ENCODE data around the gene TMEM208. TPM values are rescaled to one million over a fixed set of nuclear protein-coding genes. Genes with fewer than 3 reads are reported as not detected.
A peak's percentile ranks its signal among the peaks of the same experiment; 100 is the strongest.

TMEM208 gene
- total RNA-seq, 4 donors from 2014 or later, result 28.0 to 47.6 (median 41.2) TPM

GRCh38 chr16:67249178-67250044 lies 22.5 kb downstream of the TMEM208 start:
- no peak for DNase-seq (ENCODE audit: low spot score in 2 of 2)
- Histone ChIP-seq H3K27me3 (peaks cover 0 to 9% of the 10 kb centered on the region in 2 donors), H3K4me3 (peak overlapping the region; percentile 22 to 67 (median 46)), H3K27ac (no peak overlapping the region), H3K9me3 (no peaks in the 10 kb centered on the region), H3K36me3 (no peaks in the 10 kb centered on the region), H3K4me1 (peaks cover 0 to 38% (median 27%) of the 10 kb centered on the region in 4 donors)
- 21 to 27% methylated on average over 15 to 17 of the region's 22 CpGs for WGBS, 2 donors
- TF ChIP-seq POLR2A (IDR thresholded peaks at IDR 0.05) (no peak), EP300 (IDR thresholded peaks at IDR 0.05) (no peak)
- TF ChIP-seq, protein P1, sequence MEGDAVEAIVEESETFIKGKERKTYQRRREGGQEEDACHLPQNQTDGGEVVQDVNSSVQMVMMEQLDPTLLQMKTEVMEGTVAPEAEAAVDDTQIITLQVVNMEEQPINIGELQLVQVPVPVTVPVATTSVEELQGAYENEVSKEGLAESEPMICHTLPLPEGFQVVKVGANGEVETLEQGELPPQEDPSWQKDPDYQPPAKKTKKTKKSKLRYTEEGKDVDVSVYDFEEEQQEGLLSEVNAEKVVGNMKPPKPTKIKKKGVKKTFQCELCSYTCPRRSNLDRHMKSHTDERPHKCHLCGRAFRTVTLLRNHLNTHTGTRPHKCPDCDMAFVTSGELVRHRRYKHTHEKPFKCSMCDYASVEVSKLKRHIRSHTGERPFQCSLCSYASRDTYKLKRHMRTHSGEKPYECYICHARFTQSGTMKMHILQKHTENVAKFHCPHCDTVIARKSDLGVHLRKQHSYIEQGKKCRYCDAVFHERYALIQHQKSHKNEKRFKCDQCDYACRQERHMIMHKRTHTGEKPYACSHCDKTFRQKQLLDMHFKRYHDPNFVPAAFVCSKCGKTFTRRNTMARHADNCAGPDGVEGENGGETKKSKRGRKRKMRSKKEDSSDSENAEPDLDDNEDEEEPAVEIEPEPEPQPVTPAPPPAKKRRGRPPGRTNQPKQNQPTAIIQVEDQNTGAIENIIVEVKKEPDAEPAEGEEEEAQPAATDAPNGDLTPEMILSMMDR (IDR thresholded peaks at IDR 0.05), result no peak

DNA sequence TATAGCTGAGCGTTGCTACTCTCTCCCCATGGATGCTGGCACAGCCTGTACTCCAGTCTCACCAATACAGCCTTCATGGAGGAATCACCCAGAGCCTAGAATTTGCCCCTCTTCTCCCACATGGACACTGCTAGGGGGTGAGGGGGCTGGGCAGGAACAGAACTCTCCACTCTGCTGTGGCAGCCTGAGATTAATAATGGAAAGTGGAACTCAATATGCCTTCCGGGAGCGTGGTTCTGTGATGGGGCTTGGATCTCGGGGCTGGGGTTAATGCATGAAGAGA lies 23.1 kb downstream of the TMEM208 start:
- Histone ChIP-seq H3K4me1 (peaks cover 0 to 32% (median 22%) of the 10 kb centered on the region in 4 donors), H3K27me3 (peaks cover 0 to 9% of the 10 kb centered on the region in 2 donors), H3K36me3 (no peaks in the 10 kb centered on the region), H3K4me3 (no peak overlapping the region), H3K9me3 (no peaks in the 10 kb centered on the region), H3K27ac (no peak overlapping the region)
- no peak for DNase-seq (ENCODE audit: low spot score in 2 of 2)
- TF ChIP-seq, protein P1 (IDR thresholded peaks at IDR 0.05), result no peak
- TF ChIP-seq POLR2A (IDR thresholded peaks at IDR 0.05) (no peak), EP300 (IDR thresholded peaks at IDR 0.05) (no peak)
- WGBS, 2 donors, result 69 to 72% methylated on average over 4 of the region's 4 CpGs

DNA sequence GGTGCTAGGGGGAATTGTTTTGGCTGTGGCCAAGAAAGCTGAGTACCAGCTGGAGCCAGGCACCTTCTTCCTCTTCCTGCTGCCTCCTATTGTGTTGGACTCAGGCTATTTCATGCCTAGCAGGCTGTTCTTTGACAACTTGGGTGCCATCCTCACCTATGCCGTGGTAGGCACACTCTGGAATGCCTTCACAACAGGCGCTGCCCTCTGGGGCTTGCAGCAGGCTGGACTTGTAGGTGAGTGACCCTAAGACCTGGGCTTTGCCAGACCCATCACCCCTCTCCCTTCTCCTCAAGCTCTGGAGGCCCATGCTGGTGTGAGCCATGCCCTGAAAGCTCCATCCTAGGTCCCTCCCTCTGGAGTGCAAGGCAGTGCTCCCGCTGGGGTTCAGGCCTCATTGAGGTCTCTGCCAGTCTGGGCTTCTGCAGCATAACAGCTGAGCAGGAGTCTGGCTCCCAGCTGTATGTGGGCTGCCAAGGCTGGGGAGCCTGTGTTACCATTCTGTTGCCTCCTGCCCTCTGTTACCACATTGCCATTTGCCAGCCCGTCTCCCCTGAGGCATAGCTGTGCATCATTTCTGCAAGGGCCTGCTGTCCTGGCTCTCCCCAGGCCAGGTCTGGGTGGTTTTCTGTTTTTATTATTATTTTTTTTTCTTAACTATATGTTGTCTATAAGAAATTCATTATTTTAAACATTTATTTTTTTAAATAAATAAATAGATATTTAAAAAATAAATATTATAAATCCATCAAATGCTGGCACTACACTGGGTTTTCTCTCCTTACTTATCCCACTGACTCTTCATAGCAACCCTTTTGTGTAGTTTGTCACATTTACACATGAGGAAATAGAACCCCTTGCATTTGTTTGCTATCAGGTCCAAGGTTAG lies 25.9 kb downstream of the TMEM208 start:
- 86 to 93% methylated on average over 4 of the region's 4 CpGs for WGBS, 2 donors
- H3K9me3 ChIP-seq, result no peaks in the 10 kb centered on the region
- no peak overlapping the region for H3K4me3 ChIP-seq
- H3K4me1 ChIP-seq, result peaks cover 0 to 18% (median 8%) of the 10 kb centered on the region in 4 donors
- DNase-seq (ENCODE audit: low spot score in 2 of 2), result no peak
- H3K27me3 ChIP-seq, result peaks cover 0 to 9% of the 10 kb centered on the region in 2 donors
- TF ChIP-seq, protein P1 (IDR thresholded peaks at IDR 0.05), result no peak
- TF ChIP-seq POLR2A (IDR thresholded peaks at IDR 0.05) (no peak), EP300 (IDR thresholded peaks at IDR 0.05) (no peak)
- H3K27ac ChIP-seq, result no peak overlapping the region
- no peaks in the 10 kb centered on the region for H3K36me3 ChIP-seq

DNA sequence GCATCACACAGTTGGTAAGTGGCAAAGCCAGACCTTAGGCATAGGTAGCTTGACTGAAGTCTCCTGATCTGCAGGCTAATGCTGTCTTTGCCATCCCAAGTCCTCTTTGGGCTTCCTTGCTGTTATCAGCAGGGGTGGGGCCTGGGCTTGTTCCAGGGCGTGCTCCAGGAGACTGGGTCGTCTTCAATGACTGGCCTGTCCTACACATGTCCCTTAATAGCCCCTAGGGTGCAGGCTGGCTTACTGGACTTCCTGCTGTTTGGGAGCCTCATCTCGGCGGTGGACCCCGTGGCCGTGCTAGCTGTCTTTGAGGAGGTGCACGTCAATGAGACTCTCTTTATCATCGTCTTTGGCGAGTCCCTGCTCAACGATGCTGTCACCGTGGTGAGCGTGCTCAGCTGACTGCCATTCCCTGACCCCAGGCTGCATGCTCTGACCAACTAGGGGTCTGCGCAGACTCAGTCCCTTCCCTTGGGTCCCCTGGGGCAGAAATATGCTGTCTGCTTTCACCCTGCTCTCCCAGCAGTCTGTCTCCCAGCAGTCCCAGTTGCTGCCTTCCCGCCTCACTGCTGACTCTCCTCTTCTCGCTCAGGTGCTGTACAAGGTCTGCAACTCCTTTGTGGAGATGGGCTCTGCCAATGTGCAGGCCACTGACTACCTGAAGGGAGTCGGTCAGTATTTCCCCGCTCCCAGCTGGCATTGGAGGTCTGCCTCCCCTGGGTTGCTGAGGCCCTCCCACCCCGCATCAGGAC lies 28.0 kb downstream of the TMEM208 start:
- no peaks in the 10 kb centered on the region for H3K27me3 ChIP-seq
- H3K27ac ChIP-seq, result no peak overlapping the region
- H3K4me3 ChIP-seq, result no peak overlapping the region
- no peaks in the 10 kb centered on the region for H3K4me1 ChIP-seq
- H3K36me3 ChIP-seq, result no peaks in the 10 kb centered on the region
- no peaks in the 10 kb centered on the region for H3K9me3 ChIP-seq
- no peak for DNase-seq (ENCODE audit: low spot score in 2 of 2)
- 79 to 88% methylated on average over 17 to 18 of the region's 18 CpGs for WGBS, 2 donors
- TF ChIP-seq EP300 (IDR thresholded peaks at IDR 0.05) (no peak), POLR2A (IDR thresholded peaks at IDR 0.05) (no peak)
- TF ChIP-seq, protein P1 (IDR thresholded peaks at IDR 0.05), result no peak
